Pancreas (tissue), 10 donors: Measurements from ENCODE around the gene GUSB. TPM values are rescaled to one million over a fixed set of nuclear protein-coding genes. Genes with fewer than 3 reads are reported as not detected.
A peak's percentile ranks its signal among the peaks of the same experiment; 100 is the strongest.
"Not testable (repeated sequence)": the region's sequence is repeated elsewhere in the genome, so short reads cannot be mapped to it uniquely, and the experiment has no call there.

Source experiments
- ATAC-seq, 4 donors: fragments of 200-7000 bp; cut with Tn5 transposase; one replicate each; pipeline versions ENCODE4 v1.8.0 to v1.9.1; 2020; ENCODE audit warnings: mild to moderate bottlenecking in 4 of 4, moderate library complexity in 4 of 4
- DNase-seq, 6 donors: peaks; one replicate each; pipeline ENCODE4 v3.0.0-alpha.2; 2020
- FAIRE-seq: peaks from 2 replicates; lab custom pipeline; 2012; peaks lifted over from hg19 to GRCh38; lab: Jason Lieb, UNC
- H3K27ac ChIP-seq, 4 donors: fragments of 200-600 bp; sonication (generic); 1 replicate in 3 of 4; 2 replicates in 1 of 4; pipeline versions ENCODE4 v1.5.0 to v1.8.0; 2020
- H3K27me3 ChIP-seq, 4 donors: fragments of 200-600 bp; one replicate each; pipeline ENCODE4 v1.8.0; 2021
- H3K36me3 ChIP-seq, 3 donors: fragments of 200-600 bp; sonication (generic) in 1 of 3; one replicate each; pipeline versions ENCODE4 v1.5.0 to v1.8.0; 2020 to 2021
- H3K4me1 ChIP-seq, 3 donors: fragments of 200-600 bp; one replicate each; pipeline ENCODE4 v1.8.0; 2021
- H3K4me3 ChIP-seq, 4 donors: fragments of 200-600 bp; sonication (generic) in 2 of 4; one replicate each; pipeline versions ENCODE4 v1.5.0 to v1.8.0; 2020 to 2021
- H3K9me3 ChIP-seq, 4 donors: fragments of 200-600 bp; one replicate each; pipeline ENCODE4 v1.8.0; 2021
- WGBS, 2 donors: extraction: QIAGEN DNeasy Blood & Tissue Kit; methylation state at CpG; one replicate each; pipeline ENCODE4 v1.1.7; 2013; 5-methylcytosine and 5-hydroxymethylcytosine counted together
- intact Hi-C, 3 donors: fragments of 100-400 bp; cut with DNase I; formaldehyde crosslinking; loops; one replicate each; pipeline versions ENCODE4 v1.11.1 to v1.14.2; 2022
- polyA plus RNA-seq, 2 donors: library from polyadenylated mRNA; stranded (reverse); fragments of 200-250 nt; gene quantifications; one replicate each; pipeline ENCODE4 v1.2.3, GENCODE V29; 2013
- total RNA-seq, 6 donors: library from RNA; stranded (reverse); fragmentation: NEBNext Ultra II Directional in 4 of 6; extraction: Animal tissue kit (Norgen Biotek cat#: 25700) in 4 of 6; gene quantifications; one replicate each; pipeline versions ENCODE4 v1.2.1 to v1.2.4, GENCODE V29; 2021 to 2023
- TF ChIP-seq, protein P1 (sequence below), 4 donors: fragments of 200-600 bp; sonication (generic) in 3 of 4; IDR thresholded peaks; one replicate each; pipeline versions ENCODE4 v1.5.0 to v1.8.0; 2021; ENCODE audit warnings: antibody characterized with exemption in 4 of 4
- donor health status: healthy with polysubstance abuse.
- donor health status: DM: no; HTN: no; CAD: no; lungs with moderate emphysema.
- donor health status: DM: no; HTN: no; CAD: no.
- donor health status: control.
- donor health status: control.
- donor health status: Bipolar disorder and iron deficiency.
- donor health status: DM: yes; HTN: yes; CAD: no.
- donor health status: DM: no; HTN: no; CAD: no.
- donor health status: DM: no; HTN: no; CAD: no.
- donor health status: DM: yes; HTN: yes; CAD: no.

Gene GUSB
- total RNA-seq (10 to 100 TPM; 21.5 to 40.7 (median 27.1) TPM), polyA plus RNA-seq (10 to 100 TPM; 39.4 to 69.8 TPM)

DNA sequence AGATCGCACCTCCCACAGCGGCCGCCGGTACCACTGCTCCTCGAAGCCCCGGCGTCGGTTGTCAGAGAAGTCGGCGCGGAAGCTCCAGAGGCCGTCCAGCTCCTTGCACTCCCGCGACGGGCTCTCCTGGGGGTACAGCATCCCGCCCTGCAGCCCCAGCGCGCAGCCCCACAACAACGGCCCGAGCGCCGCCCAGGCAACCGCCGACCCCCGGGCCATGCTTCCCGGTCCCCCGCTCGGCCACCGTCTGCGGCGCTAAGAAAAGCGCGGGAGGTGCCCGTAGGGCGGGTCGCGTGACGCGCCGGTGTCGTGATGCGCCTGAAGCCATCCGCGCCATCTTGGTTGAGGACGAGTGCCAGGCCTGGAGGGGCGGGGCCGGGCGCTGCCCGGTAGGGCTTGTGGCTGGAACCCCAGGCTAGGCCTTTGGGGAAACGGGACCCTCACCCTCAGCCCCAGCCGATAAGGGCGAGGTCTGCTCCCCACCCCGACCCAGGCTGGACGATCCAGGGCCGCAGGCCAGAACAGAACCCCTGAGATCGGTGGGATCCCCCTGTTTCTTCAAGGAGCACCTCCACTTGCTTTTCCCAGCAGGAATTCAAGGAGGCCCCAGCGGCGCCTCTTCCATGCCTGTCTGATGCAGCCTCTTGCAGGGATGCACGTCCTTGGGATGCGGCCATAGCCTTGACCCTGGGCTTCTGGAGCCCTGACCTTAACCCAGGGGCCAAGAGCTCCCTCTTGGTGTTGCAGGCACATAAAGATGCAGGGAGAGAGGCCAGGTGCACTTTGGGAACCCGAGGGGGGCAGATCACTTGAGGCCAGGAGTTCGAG, at the start of gene GUSB:
Gene GUSB, minus strand, starts transcription at position 249 of the 828 bp plus-strand sequence. Its CDS starts 30 bp downstream, at position 219.
- FAIRE-seq (no peak), ATAC-seq (peak; percentile 98 to 99 (median 99)), DNase-seq (peak; percentile 88 to 97 (median 93))
- 2 to 4% methylated on average over 51 to 62 of the region's 62 CpGs for WGBS, 2 donors
- H3K9me3 ChIP-seq = no peaks in the 10 kb centered on the region
- no peaks in the 10 kb centered on the region for H3K27me3 ChIP-seq
- peak within 1 kb of the TSS; percentile 85 to 92 (median 89) for H3K4me3 ChIP-seq
- intact Hi-C loops = no loop called here
- no peaks in the 10 kb centered on the region for H3K36me3 ChIP-seq
- peaks cover 0 to 6% (median 3%) of the 10 kb centered on the region in 3 donors for H3K4me1 ChIP-seq
- peak within 1 kb of the TSS; percentile 47 to 83 (median 74) for H3K27ac ChIP-seq
- TF ChIP-seq, protein P1, sequence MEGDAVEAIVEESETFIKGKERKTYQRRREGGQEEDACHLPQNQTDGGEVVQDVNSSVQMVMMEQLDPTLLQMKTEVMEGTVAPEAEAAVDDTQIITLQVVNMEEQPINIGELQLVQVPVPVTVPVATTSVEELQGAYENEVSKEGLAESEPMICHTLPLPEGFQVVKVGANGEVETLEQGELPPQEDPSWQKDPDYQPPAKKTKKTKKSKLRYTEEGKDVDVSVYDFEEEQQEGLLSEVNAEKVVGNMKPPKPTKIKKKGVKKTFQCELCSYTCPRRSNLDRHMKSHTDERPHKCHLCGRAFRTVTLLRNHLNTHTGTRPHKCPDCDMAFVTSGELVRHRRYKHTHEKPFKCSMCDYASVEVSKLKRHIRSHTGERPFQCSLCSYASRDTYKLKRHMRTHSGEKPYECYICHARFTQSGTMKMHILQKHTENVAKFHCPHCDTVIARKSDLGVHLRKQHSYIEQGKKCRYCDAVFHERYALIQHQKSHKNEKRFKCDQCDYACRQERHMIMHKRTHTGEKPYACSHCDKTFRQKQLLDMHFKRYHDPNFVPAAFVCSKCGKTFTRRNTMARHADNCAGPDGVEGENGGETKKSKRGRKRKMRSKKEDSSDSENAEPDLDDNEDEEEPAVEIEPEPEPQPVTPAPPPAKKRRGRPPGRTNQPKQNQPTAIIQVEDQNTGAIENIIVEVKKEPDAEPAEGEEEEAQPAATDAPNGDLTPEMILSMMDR (IDR thresholded peaks at IDR 0.05) = no peak

DNA sequence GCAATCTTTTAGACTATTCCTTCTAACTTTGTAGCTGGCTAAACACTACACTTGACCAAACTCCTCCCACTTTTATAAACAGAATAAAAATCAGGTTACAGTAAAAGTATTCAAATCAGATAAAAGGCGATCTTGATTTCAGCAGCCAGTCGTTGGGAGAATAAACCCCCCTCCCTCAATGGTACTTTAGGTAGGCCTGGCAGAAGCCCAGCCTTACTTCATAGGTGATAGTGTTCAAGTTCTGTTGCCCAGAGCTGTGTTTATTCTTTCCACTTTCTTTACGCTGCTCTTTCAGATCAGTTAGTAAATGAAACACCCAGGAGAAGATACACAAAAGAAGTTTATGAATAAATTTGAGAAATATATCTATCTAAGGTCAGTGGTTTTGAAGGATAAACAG, 46.3 kb upstream of the GUSB start:
- H3K36me3 ChIP-seq, intact Hi-C loops, H3K4me3 ChIP-seq, FAIRE-seq, H3K27ac ChIP-seq, DNase-seq, H3K27me3 ChIP-seq, H3K4me1 ChIP-seq, H3K9me3 ChIP-seq, ATAC-seq: not testable (repeated sequence)
- 42% methylated on average over 3 of the region's 3 CpGs for WGBS, 2 donors

DNA sequence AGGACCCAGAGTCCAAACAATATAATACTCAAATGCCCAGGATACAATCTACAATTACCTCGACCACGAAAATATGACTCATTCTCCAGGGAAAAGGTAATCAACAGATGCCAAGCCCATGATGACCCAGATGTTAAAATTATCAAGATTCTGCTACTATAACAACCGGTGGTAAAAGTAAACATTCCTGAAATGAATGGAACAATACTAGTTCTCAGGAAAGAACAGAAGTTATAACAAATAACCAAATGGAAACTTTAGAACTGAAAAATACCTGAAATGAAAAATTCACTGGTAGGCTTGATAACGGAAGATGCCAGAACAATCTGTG, 34.1 kb upstream of the GUSB start:
- ATAC-seq (peak; percentile 38 to 57 (median 54)), FAIRE-seq (peak; percentile 66), DNase-seq (no peak)
- TF ChIP-seq, protein P1 (IDR thresholded peaks at IDR 0.05) = no peak
- intact Hi-C loops = no loop called here
- H3K9me3 ChIP-seq = no peaks in the 10 kb centered on the region
- no peaks in the 10 kb centered on the region for H3K27me3 ChIP-seq
- no peak overlapping the region for H3K4me3 ChIP-seq
- H3K4me1 ChIP-seq = no peaks in the 10 kb centered on the region
- no peak overlapping the region for H3K27ac ChIP-seq
- WGBS, 2 donors = 33 to 34% methylated on average over 4 of the region's 4 CpGs
- H3K36me3 ChIP-seq = no peaks in the 10 kb centered on the region

DNA sequence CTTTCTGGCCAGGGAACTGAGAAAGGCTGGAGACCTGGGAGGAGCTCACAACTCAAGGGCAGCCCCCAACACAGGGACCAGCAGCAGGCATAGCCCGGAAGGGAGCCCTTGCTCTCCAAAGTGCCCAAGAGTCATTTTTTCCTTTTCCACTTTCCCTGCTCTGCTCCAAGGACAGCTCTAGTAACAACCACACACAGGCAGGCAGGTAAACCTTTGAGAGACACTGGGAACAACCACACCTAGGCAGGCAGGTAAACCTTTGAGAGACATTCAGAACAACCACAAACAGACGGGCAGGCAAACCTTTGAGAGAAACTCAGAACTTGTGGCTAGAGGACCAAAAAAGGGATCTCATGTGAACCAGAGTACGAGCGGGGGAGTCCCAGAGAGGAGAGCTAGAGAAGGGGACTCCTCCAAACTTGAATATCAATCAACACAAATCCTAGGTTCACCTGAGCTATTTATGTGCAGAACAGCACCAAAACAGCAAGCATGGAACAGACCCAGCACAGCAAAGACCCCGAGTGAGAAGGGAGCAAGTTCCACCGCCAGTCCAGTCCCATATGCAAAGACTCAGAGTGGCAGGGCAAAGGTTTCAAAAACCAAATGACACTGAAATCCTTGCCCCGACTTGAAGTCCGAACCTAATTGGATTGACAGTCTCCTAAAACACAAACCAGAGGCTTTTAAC, 33.6 kb upstream of the GUSB start:
- Histone ChIP-seq H3K27me3 (no peaks in the 10 kb centered on the region), H3K9me3 (no peaks in the 10 kb centered on the region), H3K36me3 (no peaks in the 10 kb centered on the region), H3K4me1 (no peaks in the 10 kb centered on the region), H3K27ac (no peak overlapping the region), H3K4me3 (no peak overlapping the region)
- 77 to 84% methylated on average over 8 of the region's 8 CpGs for WGBS, 2 donors
- no peak for ATAC-seq
- no peak for DNase-seq
- no peak for FAIRE-seq
- intact Hi-C loops = no loop called here
- TF ChIP-seq, protein P1 (IDR thresholded peaks at IDR 0.05) = no peak

DNA sequence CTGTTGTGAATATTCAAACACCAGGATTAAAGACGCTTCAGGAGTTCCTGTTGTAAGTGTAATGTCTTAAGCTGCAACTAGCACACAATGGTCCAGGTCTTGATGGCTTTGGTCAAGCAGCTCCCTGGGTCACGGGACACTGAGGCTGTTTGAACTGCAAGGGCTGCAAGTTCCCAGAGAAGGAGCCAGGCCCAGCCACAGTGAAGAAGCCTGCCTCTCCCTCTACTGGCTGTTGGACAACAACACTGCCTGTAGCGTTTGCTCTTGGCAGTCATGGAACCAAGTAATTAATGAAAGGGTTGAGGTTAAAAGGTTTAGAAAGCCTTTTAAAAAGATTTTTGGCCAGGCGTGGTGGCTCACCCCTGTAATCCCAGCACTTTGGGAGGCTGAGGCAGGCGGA, 31.9 kb upstream of the GUSB start:
- FAIRE-seq (no peak), DNase-seq (peak in 3 of 6 donors; percentile 15 to 29 (median 21)), ATAC-seq (peak in 3 of 4 donors; percentile 48 to 73 (median 59))
- Histone ChIP-seq H3K9me3 (no peaks in the 10 kb centered on the region), H3K36me3 (no peaks in the 10 kb centered on the region), H3K27me3 (no peaks in the 10 kb centered on the region), H3K4me3 (no peak overlapping the region), H3K27ac (no peak overlapping the region), H3K4me1 (no peaks in the 10 kb centered on the region)
- WGBS, 2 donors = 70% methylated on average over 5 of the region's 5 CpGs
- TF ChIP-seq, protein P1 (IDR thresholded peaks at IDR 0.05) = no peak
- intact Hi-C loops = no loop called here
